ENCODE data around the gene KIF20A.
A peak's percentile ranks its signal among the peaks of the same experiment; 100 is the strongest.

GRCh38 chr5:138178516-138179276 is at the start of gene KIF20A, which contains the start of gene BRD8:
- TF ChIP-seq CTCF (IDR thresholded peaks at IDR 0.05) (no peak), POLR2A (IDR thresholded peaks at IDR 0.05) (peak in 2 of 3 donors; percentile 69 to 73)

Data from body of pancreas (tissue), 4 donors.